Measurements from ENCODE around the gene TERT. TPM values are rescaled to one million over a fixed set of nuclear protein-coding genes. Genes with fewer than 3 reads are reported as not detected.
"Not testable (repeated sequence)": the region's sequence is repeated elsewhere in the genome, so short reads cannot be mapped to it uniquely, and the experiment has no call there.

The TERT gene
- total RNA-seq = under 1 TPM in 1 of 2 donors, not detected in 1; 0.14 TPM
- long read RNA-seq, donor 1 = 0 reads
- long read RNA-seq, donor 2 = 0 reads

- peak; percentile 67 for DNase-seq (ENCODE audit: low spot score)
- intact Hi-C loops (cut with DNase I) = loop anchor here in 1 of 2 donors (1.0 kb wide), 1 partner anchor 48 kb away; no protein-coding TSS in a partner anchor
These were observed at the start of gene TERT for GRCh38 chr5:1294835-1295649. Gene TERT (minus strand): TSS chr5:1295068. CDS start chr5:1294989, 79 bp downstream.

- intact Hi-C loops (cut with DNase I) = no loop called here
- DNase-seq (ENCODE audit: low spot score) = no peak
These were observed 49.3 kb upstream of the TERT start for GRCh38 chr5:1343931-1344901.

DNA sequence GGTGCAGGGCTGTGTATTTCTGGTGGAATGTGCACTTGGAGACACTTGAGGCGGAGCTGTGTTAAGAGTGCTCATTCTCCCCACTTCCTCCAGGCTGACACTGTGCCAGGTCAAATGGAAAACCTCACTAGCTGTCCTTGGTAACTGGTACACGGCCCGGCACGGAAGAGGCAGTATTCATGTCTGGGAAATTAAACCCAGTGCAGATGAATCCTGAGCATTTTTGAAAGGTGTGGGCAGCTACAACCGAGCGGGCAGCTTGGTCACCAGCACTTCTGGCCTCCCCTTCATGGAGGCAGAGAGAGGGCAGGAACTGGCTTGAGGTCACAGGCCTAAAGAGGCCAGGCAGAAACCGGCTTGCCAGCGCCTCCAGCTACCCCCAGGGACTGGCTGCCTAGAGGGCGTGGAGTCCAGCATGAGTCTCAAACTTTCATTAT, 48.5 kb upstream of the TERT start:
- DNase-seq (ENCODE audit: low spot score) = no peak
- intact Hi-C loops (cut with DNase I) = no loop called here

GRCh38 chr5:1342711-1343110, 47.8 kb upstream of the TERT start:
- DNase-seq (ENCODE audit: low spot score); intact Hi-C loops (cut with DNase I): not testable (repeated sequence)

GRCh38 chr5:1342268-1342667, 47.4 kb upstream of the TERT start:
- intact Hi-C loops (cut with DNase I) = no loop called here
- DNase-seq (ENCODE audit: low spot score) = no peak

GRCh38 chr5:1341863-1342262, 47.0 kb upstream of the TERT start:
- intact Hi-C loops (cut with DNase I) = no loop called here
- DNase-seq (ENCODE audit: low spot score) = no peak

DNA sequence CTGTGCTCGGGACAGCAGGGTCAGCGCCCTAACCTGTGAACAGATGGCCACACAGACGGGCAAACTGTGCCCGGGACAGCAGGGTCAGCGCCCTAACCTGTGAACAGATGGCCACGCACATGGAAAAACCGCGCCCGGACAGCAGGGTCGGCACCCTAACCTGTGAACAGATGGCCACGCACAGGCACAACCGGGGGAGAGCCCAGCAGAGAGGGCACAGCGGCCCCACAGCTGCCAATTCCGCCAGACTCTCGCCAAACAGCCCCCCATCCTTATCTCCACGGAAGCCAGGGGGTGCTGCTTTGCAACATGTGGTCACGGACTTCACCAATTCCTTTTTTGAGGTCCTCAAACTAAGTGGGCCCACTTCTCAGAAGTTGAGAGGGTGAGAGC, 44.9 kb upstream of the TERT start:
- intact Hi-C loops (cut with DNase I); DNase-seq (ENCODE audit: low spot score): not testable (repeated sequence)

DNA sequence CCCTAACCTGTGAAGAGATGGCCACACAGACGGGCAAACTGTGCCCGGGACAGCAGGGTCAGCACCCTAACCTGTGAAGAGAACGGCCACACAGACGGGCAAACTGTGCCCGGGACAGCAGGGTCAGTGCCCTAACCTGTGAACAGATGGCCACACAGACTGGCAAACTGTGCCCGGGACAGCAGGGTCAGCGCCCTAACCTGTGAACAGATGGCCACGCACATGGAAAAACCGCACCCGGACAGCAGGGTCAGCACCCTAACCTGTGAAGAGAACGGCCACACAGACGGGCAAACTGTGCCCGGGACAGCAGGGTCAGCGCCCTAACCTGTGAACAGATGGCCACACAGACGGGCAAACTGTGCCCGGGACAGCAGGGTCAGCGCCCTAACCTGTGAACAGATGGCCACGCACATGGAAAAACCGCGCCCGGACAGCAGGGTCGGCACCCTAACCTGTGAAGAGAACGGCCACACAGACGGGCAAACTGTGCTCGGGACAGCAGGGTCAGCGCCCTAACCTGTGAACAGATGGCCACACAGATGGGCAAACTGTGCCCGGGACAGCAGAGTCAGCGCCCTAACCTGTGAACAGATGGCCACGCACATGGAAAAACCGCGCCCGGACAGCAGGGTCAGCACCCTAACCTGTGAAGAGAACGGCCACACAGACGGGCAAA, 44.4 kb upstream of the TERT start:
- intact Hi-C loops (cut with DNase I); DNase-seq (ENCODE audit: low spot score): not testable (repeated sequence)

DNA sequence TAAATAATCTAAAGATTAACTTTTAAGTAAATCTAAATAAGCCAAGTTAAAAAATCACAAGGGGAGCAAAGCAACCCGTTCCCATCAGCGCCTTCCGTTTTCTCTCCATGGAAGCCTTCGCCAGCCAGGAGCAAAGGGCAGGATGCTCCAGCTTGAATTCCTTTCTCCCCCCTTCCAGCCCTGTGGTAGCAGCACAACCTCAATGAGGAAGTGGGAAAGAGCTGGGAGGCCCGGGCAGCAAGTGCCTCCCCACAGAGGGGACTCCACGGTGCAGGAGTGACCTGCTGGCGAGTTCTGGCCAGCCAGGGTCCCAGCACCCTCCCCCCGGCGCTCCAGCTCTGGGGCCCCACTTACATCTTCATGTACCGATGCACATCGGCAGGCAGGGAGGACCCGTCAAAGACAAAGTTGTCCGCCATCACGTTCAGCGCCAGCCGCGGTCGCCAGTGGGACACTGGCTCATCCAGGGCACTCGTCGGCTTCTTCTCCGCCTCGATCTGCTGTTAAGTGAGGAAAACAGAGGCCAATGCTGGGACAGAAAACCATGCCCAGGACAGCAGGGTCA, 43.7 kb upstream of the TERT start:
- intact Hi-C loops (cut with DNase I) = no loop called here
- no peak for DNase-seq (ENCODE audit: low spot score)

DNA sequence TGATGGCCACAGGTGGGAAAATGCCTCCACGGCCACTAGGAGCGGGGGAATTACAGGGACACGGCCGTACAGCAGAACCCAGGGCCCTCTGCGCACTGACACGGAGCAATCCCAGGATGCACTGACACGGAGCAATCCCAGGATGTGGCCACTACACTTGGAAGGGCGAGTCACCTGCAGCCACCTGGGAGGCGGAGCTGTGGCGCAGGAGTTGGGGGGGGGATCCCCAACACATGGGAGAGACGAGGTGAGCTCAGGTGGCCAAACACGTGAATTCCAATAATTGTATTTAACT, 43.3 kb upstream of the TERT start:
- DNase-seq (ENCODE audit: low spot score) = no peak
- intact Hi-C loops (cut with DNase I) = no loop called here

- DNase-seq (ENCODE audit: low spot score) = no peak
- intact Hi-C loops (cut with DNase I) = no loop called here
These were observed 42.8 kb upstream of the TERT start for GRCh38 chr5:1337489-1338195.

DNA sequence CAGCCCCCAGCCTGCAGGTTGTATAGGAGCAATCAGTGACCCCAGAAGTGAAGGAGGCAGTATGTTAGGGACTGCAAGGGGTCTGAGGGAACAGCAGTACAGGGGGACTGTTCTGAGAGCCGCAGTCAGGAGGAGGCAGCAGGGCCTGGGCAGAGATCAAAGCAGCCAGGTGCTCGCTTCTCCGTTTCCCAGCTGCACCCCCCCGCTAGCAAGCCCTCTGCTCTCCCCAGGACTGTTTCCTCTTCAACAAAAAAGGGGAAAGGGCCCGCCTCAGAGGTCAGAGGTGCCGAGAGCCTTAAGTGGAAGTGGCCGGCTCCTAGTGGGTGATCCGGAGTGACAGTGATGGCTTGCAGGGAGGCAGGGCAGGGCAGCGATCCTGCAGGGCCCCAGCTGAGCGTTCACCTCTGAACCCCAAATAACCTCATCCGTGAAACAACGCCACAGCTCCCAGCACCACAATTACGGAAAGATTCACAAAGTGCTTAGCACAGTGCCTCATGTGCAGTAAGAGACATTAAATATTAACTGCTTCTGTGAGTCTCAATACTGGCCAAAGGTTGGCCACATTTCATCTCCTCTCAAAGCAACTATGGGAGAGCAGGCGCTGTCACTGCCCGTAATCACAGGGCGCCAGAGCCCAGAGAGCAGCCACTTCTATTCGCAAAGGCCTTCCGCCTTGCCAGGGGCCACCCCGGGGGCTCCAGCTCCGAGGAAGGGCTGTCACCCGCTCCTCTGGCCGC, 42.1 kb upstream of the TERT start:
- no peak for DNase-seq (ENCODE audit: low spot score)

GRCh38 chr5:1336106-1336561, 41.3 kb upstream of the TERT start:
- no peak for DNase-seq (ENCODE audit: low spot score)
- intact Hi-C loops (cut with DNase I) = no loop called here

More for the DNA sequence above, 42.1 kb upstream of the TERT start:
- intact Hi-C loops (cut with DNase I) = no loop called here

DNA sequence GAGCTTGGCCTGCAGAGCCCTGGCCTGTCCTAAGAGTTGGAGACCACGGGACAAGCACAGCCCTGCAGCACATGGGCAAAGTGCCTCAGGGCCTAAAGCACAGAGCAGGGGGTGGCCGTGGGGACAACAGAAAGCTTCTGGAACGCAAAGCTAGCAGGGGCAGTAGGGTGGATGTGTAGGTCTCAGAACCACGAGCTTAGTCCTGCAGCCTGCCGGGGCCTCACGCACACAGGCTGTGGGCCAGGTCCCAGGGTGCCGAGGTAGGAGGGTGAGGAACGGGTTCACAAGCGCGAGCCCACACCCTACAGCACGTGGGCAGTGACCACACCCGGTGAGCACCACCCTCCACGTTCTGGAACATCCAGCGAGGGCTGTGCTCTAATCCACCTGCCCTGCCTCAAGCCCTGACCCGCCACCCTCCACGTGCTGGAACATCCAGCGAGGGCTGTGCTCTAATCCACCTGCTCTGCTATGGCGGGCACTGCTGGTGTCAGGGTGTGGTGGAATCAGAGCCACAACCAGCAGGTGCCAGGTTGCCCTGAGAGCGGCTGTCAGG, 40.8 kb upstream of the TERT start:
- no peak for DNase-seq (ENCODE audit: low spot score)
- intact Hi-C loops (cut with DNase I) = no loop called here

- intact Hi-C loops (cut with DNase I) = no loop called here
- no peak for DNase-seq (ENCODE audit: low spot score)
These were observed 40.1 kb upstream of the TERT start for GRCh38 chr5:1334831-1335539.

GRCh38 chr5:1333986-1334385, 39.1 kb upstream of the TERT start:
- intact Hi-C loops (cut with DNase I) = no loop called here
- DNase-seq (ENCODE audit: low spot score) = no peak

GRCh38 chr5:1333286-1333685, 38.4 kb upstream of the TERT start:
- DNase-seq (ENCODE audit: low spot score); intact Hi-C loops (cut with DNase I): not testable (repeated sequence)

Measured in posterior vena cava (tissue), 2 donors.